GM18508 (cell line): ENCODE data around the gene ASH1L.

ENCODE experiments used
- ATAC-seq: cut with Tn5 transposase; IDR thresholded peaks from one replicate; pipeline ENCODE4 v1.9.1; 2021; ENCODE audit warnings: moderate number of reproducible peaks; ENCODE audit not compliant: insufficient read depth, unreplicated experiment

Gene ASH1L

DNA sequence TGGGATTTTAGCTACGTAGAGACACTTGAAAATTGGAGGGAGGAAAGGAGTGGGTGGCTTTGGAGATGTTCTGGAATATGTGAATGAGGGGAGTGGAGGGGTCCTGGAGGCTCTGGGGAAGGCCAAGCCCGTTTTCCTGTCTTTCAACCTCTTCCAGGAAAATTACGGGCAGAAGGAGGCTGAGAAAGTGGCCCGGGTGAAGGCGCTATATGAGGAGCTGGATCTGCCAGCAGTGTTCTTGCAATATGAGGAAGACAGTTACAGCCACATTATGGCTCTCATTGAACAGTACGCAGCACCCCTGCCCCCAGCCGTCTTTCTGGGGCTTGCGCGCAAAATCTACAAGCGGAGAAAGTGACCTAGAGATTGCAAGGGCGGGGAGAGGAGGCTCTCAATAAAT, 242.4 kb downstream of the ASH1L start:
- no peak for ATAC-seq

DNA sequence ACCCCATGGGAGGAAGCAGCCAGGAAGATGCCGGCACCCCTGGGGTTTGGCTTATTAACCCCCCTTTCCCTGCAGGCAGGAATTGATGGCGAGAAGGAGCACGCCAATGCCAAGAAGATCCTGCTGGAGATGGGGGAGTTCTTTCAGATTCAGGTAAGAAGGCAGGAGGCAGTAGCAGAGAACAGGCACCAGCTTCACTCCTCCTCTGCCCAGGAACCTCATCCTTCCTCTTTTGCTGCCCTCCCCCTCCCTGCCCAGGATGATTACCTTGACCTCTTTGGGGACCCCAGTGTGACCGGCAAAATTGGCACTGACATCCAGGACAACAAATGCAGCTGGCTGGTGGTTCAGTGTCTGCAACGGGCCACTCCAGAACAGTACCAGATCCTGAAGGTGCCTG, 243.1 kb downstream of the ASH1L start:
- no peak for ATAC-seq

GRCh38 chr1:155318082-155318481, 244.5 kb downstream of the ASH1L start:
- no peak for ATAC-seq

DNA sequence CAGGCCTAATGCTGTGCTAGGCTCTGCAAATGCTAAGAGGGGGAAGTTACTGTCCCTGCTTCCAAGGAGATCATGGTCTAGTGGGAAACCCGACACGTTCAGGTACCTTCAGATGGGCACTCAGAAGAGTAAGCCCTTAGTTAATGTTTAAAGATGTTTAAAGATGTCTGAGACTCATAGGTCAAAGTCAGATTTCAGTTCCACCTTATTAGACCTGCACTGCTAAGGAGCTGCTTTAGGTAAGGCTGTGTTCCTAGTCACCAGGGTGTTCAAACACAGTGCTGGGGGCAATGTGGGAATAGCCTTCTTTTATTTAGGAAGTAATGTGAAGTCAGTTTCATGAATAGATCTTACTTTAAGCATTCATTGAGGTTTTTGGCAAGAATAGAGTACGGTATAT, 245.7 kb downstream of the ASH1L start:
- ATAC-seq = no peak

- ATAC-seq = no peak
Observed at GRCh38 chr1:155313261-155313660, 249.3 kb downstream of the ASH1L start.

DNA sequence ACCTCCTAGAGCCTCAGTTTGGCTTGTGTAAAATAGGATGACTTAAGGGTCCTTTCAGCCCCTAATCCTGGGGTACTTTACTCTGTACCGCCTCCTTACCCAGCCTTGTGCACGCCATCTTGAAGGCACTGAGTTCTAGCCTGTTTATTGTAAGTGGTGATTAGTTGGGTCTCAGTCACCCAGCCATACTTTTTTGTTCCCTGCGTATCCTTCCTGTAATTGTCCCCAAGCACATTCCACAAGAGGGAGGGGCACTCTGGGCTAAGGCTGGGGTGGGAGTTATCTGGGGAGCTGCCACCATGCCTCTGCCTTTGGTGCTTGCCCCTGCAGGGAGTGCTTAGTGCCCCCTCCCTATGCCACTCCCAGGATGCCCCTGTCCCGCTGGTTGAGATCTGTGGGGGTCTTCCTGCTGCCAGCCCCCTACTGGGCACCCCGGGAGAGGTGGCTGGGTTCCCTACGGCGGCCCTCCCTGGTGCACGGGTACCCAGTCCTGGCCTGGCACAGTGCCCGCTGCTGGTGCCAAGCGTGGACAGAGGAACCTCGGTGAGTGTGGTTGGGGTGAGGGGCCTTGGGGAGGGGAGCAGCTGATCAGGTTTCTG, 253.1 kb downstream of the ASH1L start:
- ATAC-seq = no peak

GRCh38 chr1:155308493-155309422, 253.8 kb downstream of the ASH1L start, which contains the start of gene FDPS:
Gene FDPS, plus strand, starts transcription at chr1:155308866. Its CDS starts 924 bp downstream, at chr1:155309790.
- peak; percentile 78 for ATAC-seq

DNA sequence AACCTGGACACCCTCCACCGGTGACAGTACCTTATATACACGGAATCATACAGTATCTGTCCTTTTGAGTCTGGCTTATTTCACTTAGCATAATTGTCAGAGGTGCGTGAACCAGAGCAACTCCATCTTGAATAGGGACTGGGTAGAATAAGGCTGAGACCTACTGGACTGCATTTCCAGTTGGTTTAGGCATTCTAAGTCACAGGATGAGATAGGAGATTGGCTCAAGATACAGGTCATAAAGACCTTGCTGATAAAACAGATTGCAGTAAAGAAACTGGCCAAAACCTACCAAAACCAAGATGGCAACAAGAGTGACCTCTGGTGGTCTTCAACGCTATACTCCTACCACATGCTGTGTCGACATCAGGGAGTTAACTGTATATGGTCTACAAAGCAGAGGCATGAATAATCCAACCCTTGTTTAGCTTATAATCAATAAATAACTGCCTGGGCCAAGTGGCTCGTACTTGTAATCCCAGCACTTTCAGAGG, 255.3 kb downstream of the ASH1L start:
- ATAC-seq = no peak

DNA sequence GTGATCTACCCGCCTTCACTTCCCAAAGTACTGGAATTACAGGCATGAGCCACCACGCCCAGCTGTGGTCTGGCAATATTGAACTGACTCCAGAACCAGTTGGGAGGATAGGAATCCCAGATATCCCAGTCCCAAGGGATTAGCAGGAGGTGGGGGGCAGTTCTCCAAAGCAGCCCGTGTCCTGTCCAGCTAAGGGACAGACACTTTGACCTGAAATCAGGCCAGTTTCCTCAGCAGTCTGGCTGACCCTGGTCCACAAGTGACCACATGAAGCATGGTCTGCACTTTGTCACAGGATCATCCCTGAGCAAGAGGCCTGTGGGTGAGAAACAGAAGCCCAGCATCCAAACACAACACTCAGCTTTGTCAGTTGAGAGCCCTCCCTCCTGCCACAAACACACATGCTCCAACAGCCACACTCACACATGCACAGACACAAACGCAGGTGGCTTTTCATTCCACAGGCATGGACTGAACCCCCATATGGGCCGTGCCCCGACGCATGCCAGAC, 256.7 kb downstream of the ASH1L start:
- ATAC-seq = no peak

DNA sequence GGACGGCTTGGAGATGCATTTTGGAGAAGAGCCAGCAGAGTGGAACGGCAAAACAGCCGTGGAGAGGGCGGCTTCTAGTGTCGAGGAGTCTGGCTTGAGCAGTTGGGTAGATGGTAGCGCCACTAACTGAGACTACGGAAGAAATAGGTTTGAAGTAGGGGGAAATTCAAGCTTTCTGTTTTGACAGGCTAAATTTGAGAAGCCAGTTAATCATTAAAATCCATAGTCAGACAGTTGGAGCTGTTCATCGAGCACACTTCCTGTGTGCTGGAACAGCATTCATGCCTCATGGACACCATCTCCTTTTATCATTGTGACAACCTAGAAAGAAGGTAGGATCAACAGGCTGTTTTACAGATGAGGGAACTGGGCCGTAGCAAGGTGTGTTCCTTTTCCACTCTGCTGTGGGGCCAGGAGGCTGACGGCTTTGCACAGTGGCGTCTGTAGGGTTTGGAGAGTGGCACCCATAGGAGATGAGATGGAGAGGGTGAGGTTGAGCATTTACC, 258.0 kb downstream of the ASH1L start:
- no peak for ATAC-seq

DNA sequence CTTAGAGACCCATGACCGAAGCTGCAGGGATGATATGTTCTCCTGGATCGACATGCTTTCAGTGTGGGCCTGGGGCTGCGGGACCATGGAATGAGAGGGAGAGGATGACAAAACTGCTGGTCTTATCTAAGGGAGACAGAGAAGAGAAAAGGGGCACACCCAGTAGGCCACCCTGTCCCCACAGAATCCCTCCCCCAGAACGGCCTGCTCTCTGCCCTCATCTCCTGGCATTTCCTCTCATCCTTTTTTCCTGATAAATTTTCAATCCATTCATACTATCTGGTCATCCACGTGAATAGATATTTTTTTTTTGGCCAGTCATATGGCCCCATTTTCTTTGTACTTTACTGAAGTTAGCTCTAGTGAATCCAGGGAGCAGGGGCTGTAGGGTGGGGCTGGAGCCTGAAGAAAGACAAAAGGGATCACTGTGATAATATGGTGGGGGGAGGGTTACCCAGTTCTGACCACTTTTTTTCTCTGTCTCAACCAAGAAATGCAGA, 261.2 kb downstream of the ASH1L start, which contains the start of gene PKLR:
PKLR (minus strand) TSS at position 97 of the 500 bp plus-strand sequence; CDS start at position 54, 43 bp downstream.
- no peak for ATAC-seq

DNA sequence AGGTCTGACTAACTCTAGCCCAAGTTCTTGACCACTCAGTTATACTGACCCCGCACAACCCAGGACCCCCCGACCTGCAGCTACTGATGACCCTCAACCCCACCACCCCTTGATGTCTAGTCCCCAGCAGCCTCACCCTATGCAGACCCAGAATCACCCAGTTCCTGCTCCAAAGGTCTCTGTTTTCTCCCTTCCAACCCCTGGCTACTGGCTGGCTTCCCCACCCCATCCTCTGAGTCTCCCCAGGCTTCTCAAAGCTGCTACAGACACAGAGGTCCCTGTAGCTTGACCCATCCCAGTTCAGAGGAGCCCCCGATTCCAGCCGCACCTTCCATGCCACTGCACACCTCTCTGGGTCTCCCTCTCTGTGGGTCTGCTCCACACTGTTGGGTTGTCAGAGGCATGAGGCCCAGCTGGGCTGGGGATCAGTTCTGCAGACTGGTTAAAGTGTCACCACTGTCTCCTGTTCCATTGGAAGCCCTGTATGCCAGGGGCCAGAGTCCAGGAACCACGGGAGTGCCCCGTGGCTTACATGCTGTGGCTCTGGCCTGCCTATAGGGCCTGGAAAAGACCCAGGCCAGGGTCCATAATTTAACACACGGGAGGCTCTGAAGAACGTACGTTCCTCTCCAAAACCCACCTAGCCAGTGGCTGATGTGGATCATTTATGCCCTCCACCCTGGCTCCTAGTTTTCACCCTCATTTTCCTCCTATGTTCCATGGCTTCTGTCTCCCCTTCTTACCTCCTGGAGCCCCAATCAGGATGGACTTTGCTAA, 261.9 kb downstream of the ASH1L start:
- ATAC-seq = no peak

GRCh38 chr1:155300024-155300423, 262.6 kb downstream of the ASH1L start:
- no peak for ATAC-seq

- no peak for ATAC-seq
Observed at GRCh38 chr1:155297384-155297783, 265.2 kb downstream of the ASH1L start.

- no peak for ATAC-seq
Observed at GRCh38 chr1:155296661-155297060, 265.9 kb downstream of the ASH1L start.

- ATAC-seq = no peak
Observed at GRCh38 chr1:155295942-155296267, 266.7 kb downstream of the ASH1L start.

GRCh38 chr1:155295183-155295941, 267.2 kb downstream of the ASH1L start:
- ATAC-seq = no peak

GRCh38 chr1:155294520-155295182, 268.0 kb downstream of the ASH1L start:
- no peak for ATAC-seq
